Measurements from ENCODE around the gene PHKB.

GRCh38 chr16:47676635-47677177, 215.6 kb downstream of the PHKB start:
- TF ChIP-seq POLR2A (IDR thresholded peaks at IDR 0.05; ENCODE audit: low read depth, low read length) (no peak), POLR2AphosphoS5 (IDR thresholded peaks at IDR 0.05; ENCODE audit: low read depth, low read length) (no peak), TAF1 (IDR thresholded peaks at IDR 0.05; ENCODE audit: low read depth, low read length) (no peak), SPI1 (IDR thresholded peaks at IDR 0.05; ENCODE audit: low read depth, low read length) (no peak), POU2F2 (IDR thresholded peaks at IDR 0.05; ENCODE audit: low read depth, low read length) (no peak)

Measured in GM12891 (cell line).